Hepatocyte (in vitro differentiated cells): Measurements from ENCODE around the gene UPF1.

Source experiments
- EZH2 ChIP-seq: fragments of 200-600 bp; sonication (generic); IDR thresholded peaks from 2 replicates; pipeline ENCODE4 v1.6.1; 2016; ENCODE audit warnings: antibody characterized with exemption, mild to moderate bottlenecking, borderline replicate concordance
- TF ChIP-seq, protein P1 (sequence below): fragments of 200-600 bp; sonication (generic); IDR thresholded peaks from 2 replicates; pipeline ENCODE4 v1.5.1; 2016; ENCODE audit warnings: antibody characterized with exemption, mild to moderate bottlenecking; ENCODE audit not compliant: poor library complexity

- no peak for TF ChIP-seq EZH2
- TF ChIP-seq, protein P1, sequence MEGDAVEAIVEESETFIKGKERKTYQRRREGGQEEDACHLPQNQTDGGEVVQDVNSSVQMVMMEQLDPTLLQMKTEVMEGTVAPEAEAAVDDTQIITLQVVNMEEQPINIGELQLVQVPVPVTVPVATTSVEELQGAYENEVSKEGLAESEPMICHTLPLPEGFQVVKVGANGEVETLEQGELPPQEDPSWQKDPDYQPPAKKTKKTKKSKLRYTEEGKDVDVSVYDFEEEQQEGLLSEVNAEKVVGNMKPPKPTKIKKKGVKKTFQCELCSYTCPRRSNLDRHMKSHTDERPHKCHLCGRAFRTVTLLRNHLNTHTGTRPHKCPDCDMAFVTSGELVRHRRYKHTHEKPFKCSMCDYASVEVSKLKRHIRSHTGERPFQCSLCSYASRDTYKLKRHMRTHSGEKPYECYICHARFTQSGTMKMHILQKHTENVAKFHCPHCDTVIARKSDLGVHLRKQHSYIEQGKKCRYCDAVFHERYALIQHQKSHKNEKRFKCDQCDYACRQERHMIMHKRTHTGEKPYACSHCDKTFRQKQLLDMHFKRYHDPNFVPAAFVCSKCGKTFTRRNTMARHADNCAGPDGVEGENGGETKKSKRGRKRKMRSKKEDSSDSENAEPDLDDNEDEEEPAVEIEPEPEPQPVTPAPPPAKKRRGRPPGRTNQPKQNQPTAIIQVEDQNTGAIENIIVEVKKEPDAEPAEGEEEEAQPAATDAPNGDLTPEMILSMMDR, result no peak
Measured at GRCh38 chr19:18833849-18834643, 2.3 kb downstream of the UPF1 start.
